GM19043 (cell line): ENCODE measurements around the gene ZCCHC24.

Source experiments
- ATAC-seq: cut with Tn5 transposase; IDR thresholded peaks from one replicate; pipeline ENCODE4 v1.9.1; 2021; ENCODE audit warnings: low read depth; ENCODE audit not compliant: unreplicated experiment

The ZCCHC24 gene

GRCh38 chr10:79473496-79474095, 28.2 kb upstream of the ZCCHC24 start:
- ATAC-seq, result no peak

- ATAC-seq, result no peak
These were observed 27.5 kb upstream of the ZCCHC24 start for GRCh38 chr10:79472951-79473350.

GRCh38 chr10:79472449-79472848, 27.0 kb upstream of the ZCCHC24 start:
- no peak for ATAC-seq

- ATAC-seq, result no peak
These were observed 26.4 kb upstream of the ZCCHC24 start for GRCh38 chr10:79471776-79472175.

- ATAC-seq, result no peak
These were observed 24.7 kb upstream of the ZCCHC24 start for GRCh38 chr10:79470096-79470495.

- ATAC-seq, result no peak
These were observed 23.6 kb upstream of the ZCCHC24 start for GRCh38 chr10:79468841-79469585.

- ATAC-seq, result no peak
These were observed 22.7 kb upstream of the ZCCHC24 start for GRCh38 chr10:79468015-79468560.

- ATAC-seq, result no peak
These were observed 19.9 kb upstream of the ZCCHC24 start for GRCh38 chr10:79465341-79465740.

- ATAC-seq, result no peak
These were observed 18.4 kb upstream of the ZCCHC24 start for GRCh38 chr10:79463578-79464496.

- ATAC-seq, result no peak
These were observed 15.3 kb upstream of the ZCCHC24 start for GRCh38 chr10:79460687-79461086.

GRCh38 chr10:79459243-79459642, 13.8 kb upstream of the ZCCHC24 start:
- no peak for ATAC-seq

- no peak for ATAC-seq
These were observed 13.1 kb upstream of the ZCCHC24 start for GRCh38 chr10:79458483-79458882.

GRCh38 chr10:79457256-79457785, 11.9 kb upstream of the ZCCHC24 start:
- ATAC-seq, result no peak

GRCh38 chr10:79454259-79454658, 8.8 kb upstream of the ZCCHC24 start:
- no peak for ATAC-seq

GRCh38 chr10:79453392-79453791, 8.0 kb upstream of the ZCCHC24 start:
- no peak for ATAC-seq

GRCh38 chr10:79452174-79452611, 6.8 kb upstream of the ZCCHC24 start:
- no peak for ATAC-seq

- ATAC-seq, result no peak
These were observed 5.7 kb upstream of the ZCCHC24 start for GRCh38 chr10:79451046-79451699.

- ATAC-seq, result no peak
These were observed 4.0 kb upstream of the ZCCHC24 start for GRCh38 chr10:79449181-79450146.

GRCh38 chr10:79448732-79449049, 3.3 kb upstream of the ZCCHC24 start:
- no peak for ATAC-seq
